SK-N-MC (cell line): ENCODE measurements around the gene PIAS4.
"Not testable (repeated sequence)": the region's sequence is repeated elsewhere in the genome, so short reads cannot be mapped to it uniquely, and the experiment has no call there.

Experiments used
- DNase-seq: peaks from one replicate; pipeline ENCODE4 v3.0.0-alpha.2; 2011; ENCODE audit warnings: low read depth, low spot score
- H3K27ac ChIP-seq: fragments of 200-600 bp; sonication (generic); 2 replicates; pipeline ENCODE4 v1.5.1; 2016; ENCODE audit warnings: mixed run types
- H3K36me3 ChIP-seq: fragments of 200-600 bp; sonication (generic); 2 replicates; pipeline ENCODE4 v1.6.1; 2017; ENCODE audit warnings: antibody characterized with exemption, low read length, mixed read lengths; ENCODE audit not compliant: insufficient read depth
- H3K4me3 ChIP-seq: fragments of 200-600 bp; sonication (generic); 2 replicates; pipeline ENCODE4 v1.5.1; 2016
- H3K9ac ChIP-seq: fragments of 200-600 bp; sonication (generic); 2 replicates; pipeline ENCODE4 v1.8.0; 2017; ENCODE audit warnings: mixed run types, mixed read lengths; ENCODE audit not compliant: insufficient read length
- H3K9me3 ChIP-seq: fragments of 200-600 bp; sonication (generic); 2 replicates; pipeline ENCODE4 v1.6.1; 2017; ENCODE audit warnings: low read depth, mild to moderate bottlenecking, antibody characterized with exemption, low read length, moderate library complexity, mixed read lengths
- EZH2 ChIP-seq: fragments of 200-600 bp; sonication (generic); IDR thresholded peaks from one replicate; pipeline ENCODE4 v1.6.1; 2017; ENCODE audit warnings: antibody characterized with exemption
- FOXP2 ChIP-seq: optimal IDR thresholded peaks from 2 replicates; pipeline ENCODE3; 2011; ENCODE audit warnings: mild to moderate bottlenecking, moderate library complexity; ENCODE audit not compliant: insufficient read depth; ENCODE audit errors: extremely low read length, control extremely low read depth
- POLR2AphosphoS5 ChIP-seq: IDR thresholded peaks from 2 replicates; pipeline ENCODE4 v1.6.1; 2012; ENCODE audit warnings: mild to moderate bottlenecking, low read depth, low read length, borderline replicate concordance

The PIAS4 gene

DNA sequence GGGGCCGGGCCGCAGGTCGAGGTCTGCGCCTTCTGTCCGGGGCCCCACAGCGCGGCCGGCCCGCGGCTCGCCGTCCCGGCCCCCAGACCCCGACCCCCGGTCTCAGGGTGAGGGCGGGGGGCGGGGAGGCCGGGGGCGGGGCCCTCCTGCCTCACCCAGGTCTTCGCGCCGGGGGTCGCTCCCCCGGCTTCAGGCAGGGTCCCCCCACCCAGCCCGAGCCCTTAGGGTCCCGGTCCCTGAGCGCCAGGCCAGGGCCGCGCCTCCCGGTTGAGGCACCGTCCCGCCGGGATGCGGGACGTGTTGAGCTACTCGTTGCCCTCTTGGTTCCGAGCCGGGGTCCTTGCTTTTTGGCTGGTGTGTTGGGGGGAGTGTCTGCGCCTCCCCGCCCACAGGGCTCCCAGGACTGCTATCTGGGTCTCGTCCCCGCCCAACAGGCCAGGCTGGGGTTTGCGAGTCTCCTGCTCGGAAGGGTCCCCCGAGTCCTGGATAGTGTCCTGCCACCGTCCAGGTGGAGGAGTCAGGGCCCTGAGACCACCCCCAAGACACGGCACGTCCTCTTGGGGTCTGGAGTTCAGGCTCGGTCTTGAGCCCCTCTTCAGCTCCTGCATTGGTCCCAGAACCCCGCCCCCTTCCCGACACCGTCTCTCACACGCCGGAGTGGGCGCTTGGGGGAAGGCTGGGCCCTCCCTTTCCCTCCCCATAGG, 452 bp downstream of the PIAS4 start:
- peaks cover 4% of the 10 kb centered on the region; the same call in 1 of the 2 replicates for H3K36me3 ChIP-seq
- H3K9me3 ChIP-seq: no peaks in the 10 kb centered on the region
- no peak for DNase-seq
- TF ChIP-seq EZH2: no peak
- TF ChIP-seq POLR2AphosphoS5: no peak
- no peak for TF ChIP-seq FOXP2
- H3K4me3 ChIP-seq: peak overlapping the region; percentile 98
- H3K9ac ChIP-seq: peak overlapping the region; percentile 83
- H3K27ac ChIP-seq: 0 out of 2 replicates have a peak overlapping the region, but pooled peaks have one; percentile 19

DNA sequence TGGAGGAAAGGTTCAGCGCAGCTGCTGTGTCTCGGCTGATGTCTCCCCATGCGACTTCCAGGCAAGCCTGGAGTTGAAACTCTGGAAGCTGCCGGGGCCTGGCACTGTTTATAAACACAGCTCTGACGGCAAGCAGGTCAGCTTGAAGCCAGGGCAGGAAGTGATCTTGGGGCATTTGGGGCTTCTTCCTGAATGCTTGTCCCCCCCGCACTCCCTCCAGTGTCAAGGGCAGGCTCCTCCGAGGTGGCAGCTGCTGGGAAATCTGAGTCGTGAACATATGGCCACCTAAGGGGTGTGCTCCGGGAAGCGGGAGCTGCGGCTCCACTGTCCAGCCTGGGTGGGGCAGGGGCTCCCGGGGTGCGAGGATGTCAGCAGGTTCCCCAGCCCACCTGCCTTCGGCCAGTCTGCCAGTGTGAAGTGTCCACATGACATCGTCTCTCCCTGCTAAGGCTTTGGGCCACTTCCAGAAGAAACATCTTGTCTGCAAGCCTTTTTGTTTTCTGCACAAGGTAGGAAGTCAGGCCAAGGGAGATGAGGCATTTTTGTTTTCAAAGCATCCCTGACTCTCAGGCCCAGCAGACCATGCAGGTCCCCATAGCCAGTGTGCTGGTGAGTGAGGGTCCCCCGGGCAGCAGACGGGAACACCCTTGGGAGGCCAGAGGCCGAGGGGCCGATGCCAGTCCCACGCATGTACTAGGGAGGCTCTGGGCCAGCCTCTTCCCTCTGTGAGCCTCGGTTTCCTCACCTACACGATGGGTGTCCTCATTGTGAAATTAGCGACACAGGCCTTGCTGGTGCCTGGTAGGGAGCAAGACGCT, 2.7 kb downstream of the PIAS4 start:
- Histone ChIP-seq H3K36me3 (peaks cover 14% of the 10 kb centered on the region; the same call in 1 of the 2 replicates), H3K9ac (no peak overlapping the region), H3K9me3 (no peaks in the 10 kb centered on the region), H3K27ac (no peak overlapping the region), H3K4me3 (no peak overlapping the region)
- no peak for TF ChIP-seq FOXP2
- no peak for TF ChIP-seq EZH2
- TF ChIP-seq POLR2AphosphoS5: no peak
- no peak for DNase-seq

DNA sequence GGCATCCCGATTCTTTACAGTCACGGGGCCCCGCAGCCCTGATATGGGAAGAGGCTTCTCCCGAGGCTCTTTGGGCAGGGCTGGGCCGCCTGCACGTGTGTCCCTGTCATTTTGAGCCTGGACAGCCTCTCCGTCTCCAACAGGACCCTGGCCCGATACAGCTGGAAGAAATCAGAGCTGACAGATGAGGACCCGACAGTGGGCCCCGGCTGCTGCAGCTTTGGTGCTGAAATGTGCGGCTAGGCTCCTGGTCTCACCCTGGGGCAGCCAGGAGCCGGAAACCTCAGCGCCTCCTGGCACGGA, 3.2 kb downstream of the PIAS4 start:
- Histone ChIP-seq H3K9me3 (no peaks in the 10 kb centered on the region), H3K4me3 (no peak overlapping the region), H3K27ac (no peak overlapping the region), H3K9ac (peak overlapping the region; percentile 15), H3K36me3 (peaks cover 19% of the 10 kb centered on the region; the same call in 1 of the 2 replicates)
- TF ChIP-seq POLR2AphosphoS5: no peak
- TF ChIP-seq FOXP2: no peak
- no peak for TF ChIP-seq EZH2
- DNase-seq: no peak

DNA sequence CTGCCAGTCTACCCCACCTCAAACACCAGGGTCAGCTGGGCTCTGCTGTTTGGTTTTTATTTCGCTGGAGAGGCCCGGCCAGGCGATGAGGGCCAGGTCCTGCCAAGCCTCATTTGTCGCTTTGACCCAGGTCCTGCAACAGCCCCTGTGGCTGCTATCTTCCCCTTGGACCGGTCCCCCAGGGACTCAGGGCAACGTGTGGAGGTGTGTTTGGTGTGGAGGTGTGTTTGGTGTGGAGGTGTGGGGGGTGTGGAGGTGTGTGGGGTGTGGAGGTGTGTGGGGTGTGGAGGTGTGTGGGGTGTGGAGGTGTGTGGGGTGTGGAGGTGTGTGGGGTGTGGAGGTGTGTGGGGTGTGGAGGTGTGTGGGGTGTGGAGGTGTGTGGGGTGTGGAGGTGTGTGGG, 3.9 kb downstream of the PIAS4 start:
- Histone ChIP-seq H3K36me3 (peaks cover 19% of the 10 kb centered on the region; the same call in 1 of the 2 replicates), H3K9ac (peak overlapping the region; percentile 15)
- H3K9me3 ChIP-seq, DNase-seq, H3K27ac ChIP-seq, H3K4me3 ChIP-seq: not testable (repeated sequence)

DNA sequence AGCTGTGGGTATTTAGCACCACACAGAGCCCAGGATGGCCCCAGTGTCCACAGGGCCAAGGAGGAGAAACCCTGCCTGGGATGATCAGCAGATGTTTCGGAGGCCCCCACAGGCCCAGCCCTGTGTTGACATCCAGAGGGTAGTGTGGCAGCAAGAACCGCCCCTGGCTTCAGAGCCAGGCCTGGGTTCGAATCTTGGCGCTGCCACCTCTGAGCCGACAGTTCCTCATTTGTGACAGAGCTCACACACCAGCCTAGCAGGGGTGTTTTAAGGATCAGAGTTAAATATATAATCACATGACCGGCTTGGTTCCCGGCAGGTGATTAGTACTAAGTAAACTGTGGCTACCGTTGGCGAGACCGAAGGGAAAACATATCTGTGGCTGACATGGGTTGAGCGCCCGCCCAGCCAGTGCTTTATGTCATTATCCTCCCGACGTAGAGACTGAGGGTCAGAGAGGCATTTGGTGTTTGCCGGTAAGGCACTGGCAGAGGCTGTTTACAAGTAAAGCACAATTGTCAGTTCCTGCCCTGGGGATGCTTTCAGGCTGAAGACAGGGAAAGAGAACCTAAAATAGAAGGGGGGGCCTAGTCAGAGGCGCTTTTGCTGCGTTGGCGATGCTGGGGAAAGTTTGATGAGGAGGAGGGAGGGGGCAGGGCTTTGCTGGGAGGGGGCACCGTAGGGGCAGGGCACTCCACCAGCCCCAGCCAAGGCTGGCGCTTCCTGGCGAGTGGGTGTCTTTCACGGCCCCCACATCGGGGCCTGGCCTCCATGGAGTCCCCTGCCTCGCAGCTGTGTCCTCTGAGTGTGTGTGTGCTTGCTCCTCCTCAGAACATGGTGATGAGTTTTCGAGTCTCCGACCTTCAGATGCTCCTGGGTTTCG, 4.8 kb downstream of the PIAS4 start:
- H3K36me3 ChIP-seq: peaks cover 19% of the 10 kb centered on the region; the same call in 1 of the 2 replicates

DNA sequence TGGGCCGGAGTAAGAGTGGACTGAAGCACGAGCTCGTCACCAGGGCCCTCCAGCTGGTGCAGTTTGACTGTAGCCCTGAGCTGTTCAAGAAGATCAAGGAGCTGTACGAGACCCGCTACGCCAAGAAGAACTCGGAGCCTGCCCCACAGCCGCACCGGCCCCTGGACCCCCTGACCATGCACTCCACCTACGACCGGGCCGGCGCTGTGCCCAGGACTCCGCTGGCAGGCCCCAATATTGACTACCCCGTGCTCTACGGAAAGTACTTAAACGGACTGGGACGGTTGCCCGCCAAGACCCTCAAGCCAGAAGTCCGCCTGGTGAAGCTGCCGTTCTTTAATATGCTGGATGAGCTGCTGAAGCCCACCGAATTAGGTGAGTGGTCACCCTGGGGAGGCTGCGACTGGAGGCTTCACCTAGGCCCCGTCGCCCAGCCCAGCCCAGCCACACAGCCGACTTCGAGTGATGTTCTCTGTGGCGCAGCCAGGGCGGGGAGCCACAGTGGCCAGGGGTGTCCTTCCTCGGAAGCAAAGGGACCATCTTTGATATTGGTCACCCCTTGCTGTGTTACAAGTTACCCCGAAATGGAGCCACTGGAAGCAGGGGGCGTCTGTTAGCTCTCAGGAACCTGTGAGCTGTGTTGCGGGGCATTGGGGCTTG, 5.6 kb downstream of the PIAS4 start:
- no peak overlapping the region for H3K9ac ChIP-seq
- no peak overlapping the region for H3K4me3 ChIP-seq
- no peaks in the 10 kb centered on the region for H3K9me3 ChIP-seq
- H3K36me3 ChIP-seq: peaks cover 19% of the 10 kb centered on the region; the same call in 1 of the 2 replicates
- TF ChIP-seq EZH2 (no peak), POLR2AphosphoS5 (no peak)
- H3K27ac ChIP-seq: no peak overlapping the region
- no peak for DNase-seq

More for the DNA sequence above, 4.8 kb downstream of the PIAS4 start:
- H3K27ac ChIP-seq: no peak overlapping the region
- no peak for DNase-seq
- no peak for TF ChIP-seq FOXP2
- TF ChIP-seq POLR2AphosphoS5: no peak
- no peak for TF ChIP-seq EZH2
- no peak overlapping the region for H3K9ac ChIP-seq
- H3K4me3 ChIP-seq: no peak overlapping the region
- no peaks in the 10 kb centered on the region for H3K9me3 ChIP-seq

DNA sequence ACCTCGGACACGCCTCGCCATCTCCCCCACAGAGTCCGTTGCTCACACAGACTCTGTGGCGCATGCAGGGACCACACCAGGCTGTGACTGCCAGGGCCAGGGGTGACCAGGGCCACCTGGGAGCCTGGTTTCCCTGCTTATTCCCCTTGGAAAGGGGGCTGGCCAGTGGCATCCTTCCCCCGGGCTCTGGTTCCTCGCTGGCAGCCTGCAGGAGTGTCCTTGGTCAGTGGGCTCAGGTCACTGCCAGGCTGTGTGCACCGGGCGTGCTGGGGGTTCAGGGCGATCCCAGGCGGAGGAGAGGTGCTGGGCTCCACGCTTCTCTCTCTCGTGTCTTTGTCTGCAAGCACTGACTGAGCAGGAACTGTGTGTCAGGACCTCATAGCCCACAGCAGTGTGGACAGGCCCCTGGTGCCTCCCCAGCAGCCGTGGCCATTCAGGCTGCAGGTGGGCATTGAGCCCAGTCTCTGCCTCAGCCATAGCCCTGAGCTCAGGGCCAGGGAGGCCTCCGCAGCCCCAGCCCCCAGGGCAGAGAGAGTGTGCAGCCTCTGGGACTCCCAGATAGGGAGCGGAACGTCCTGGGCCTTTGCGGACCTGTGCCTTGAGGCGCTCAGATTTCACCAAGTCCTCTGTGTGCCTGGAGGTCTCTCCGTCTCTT, 6.5 kb downstream of the PIAS4 start:
- TF ChIP-seq POLR2AphosphoS5: no peak
- no peak for TF ChIP-seq FOXP2
- no peak for TF ChIP-seq EZH2
- H3K36me3 ChIP-seq: peaks cover 19% of the 10 kb centered on the region; the same call in 1 of the 2 replicates
- no peak overlapping the region for H3K4me3 ChIP-seq
- no peak overlapping the region for H3K27ac ChIP-seq
- H3K9ac ChIP-seq: no peak overlapping the region
- no peaks in the 10 kb centered on the region for H3K9me3 ChIP-seq
- DNase-seq: no peak
